Gastrocnemius medialis (tissue), 4 donors: ENCODE data around the gene AP5Z1. TPM values are rescaled to one million over a fixed set of nuclear protein-coding genes. Genes with fewer than 3 reads are reported as not detected.

Experiments
- ATAC-seq, 2 donors: fragments of 150-250 bp; one replicate each; pipeline ENCODE4 v1.9.1; 2016
- DNase-seq, 2 donors: peaks; one replicate each; pipeline ENCODE4 v3.0.0-alpha.2; 2019
- H3K27ac ChIP-seq, 4 donors: fragments of 200-600 bp; sonication (generic); 1 replicate in 1 of 4; 2 replicates in 3 of 4; pipeline ENCODE4 v1.5.1; 2016 to 2018; ENCODE audit warnings: mild to moderate bottlenecking in 2 of 4, moderate library complexity in 1 of 4
- H3K27me3 ChIP-seq, 3 donors: fragments of 200-600 bp; sonication (generic) in 2 of 3; 1 replicate in 1 of 3; 2 replicates in 2 of 3; pipeline versions ENCODE4 v1.5.1 to v1.6.0; 2016 to 2019; ENCODE audit warnings: mild to moderate bottlenecking in 1 of 3, moderate library complexity in 1 of 3
- H3K36me3 ChIP-seq, 2 donors: fragments of 200-600 bp; sonication (generic) in 1 of 2; one replicate each; pipeline ENCODE4 v1.5.1; 2017 to 2018
- H3K4me1 ChIP-seq, 2 donors: fragments of 200-600 bp; sonication (generic) in 1 of 2; one replicate each; pipeline ENCODE4 v1.5.1; 2016 to 2017; ENCODE audit warnings: mild to moderate bottlenecking in 2 of 2
- H3K4me3 ChIP-seq, 4 donors: fragments of 200-600 bp; sonication (generic) in 3 of 4; 1 replicate in 1 of 4; 2 replicates in 3 of 4; pipeline ENCODE4 v1.5.1; 2016 to 2019; ENCODE audit warnings: mild to moderate bottlenecking in 2 of 4
- H3K9me3 ChIP-seq, 3 donors: fragments of 200-600 bp; sonication (generic) in 2 of 3; 1 replicate in 1 of 3; 2 replicates in 2 of 3; pipeline ENCODE4 v1.5.1; 2016 to 2019
- POLR2A ChIP-seq, 2 donors: fragments of 450-650 bp; IDR thresholded peaks; one replicate each; pipeline ENCODE4 v1.6.1; 2017; ENCODE audit warnings: antibody characterized with exemption in 2 of 2, mild to moderate bottlenecking in 2 of 2, moderate library complexity in 2 of 2
- in situ Hi-C, 4 donors: fragments of 200-750 bp; cut with MboI; loops; one replicate each; pipeline versions ENCODE4 v1.15.0 to v1.8.0; 2017; ENCODE audit warnings: low sequenced_read_pairs in 4 of 4
- intact Hi-C: fragments of 100-400 bp; cut with DNase I; formaldehyde crosslinking; loops from one replicate; pipeline ENCODE4 v1.15.1; 2023; ENCODE audit warnings: low total_unique reads
- total RNA-seq, 4 donors: library from RNA; depleted of rRNA; stranded (reverse); fragments of >200 nt; gene quantifications; one replicate each; pipeline versions ENCODE4 v1.1.0 to v1.2.3, GENCODE V29; 2016
- TF ChIP-seq, protein P1 (sequence below), 5 experiments: fragments of 450-650 bp in 3 of 5; fragments of 200-600 bp in 2 of 5; sonication (generic) in 2 of 5; IDR thresholded peaks in 4 of 5; conservative IDR thresholded peaks in 1 of 5; 1 replicate in 4 of 5; 2 replicates in 1 of 5; pipeline ENCODE4 v1.5.1; 2016 to 2019; ENCODE audit warnings: antibody characterized with exemption in 5 of 5, mild to moderate bottlenecking in 3 of 5, moderate library complexity in 3 of 5

The AP5Z1 gene
- total RNA-seq, 4 donors from 2014 or later: 10.2 to 18.1 (median 14.6) TPM

DNA sequence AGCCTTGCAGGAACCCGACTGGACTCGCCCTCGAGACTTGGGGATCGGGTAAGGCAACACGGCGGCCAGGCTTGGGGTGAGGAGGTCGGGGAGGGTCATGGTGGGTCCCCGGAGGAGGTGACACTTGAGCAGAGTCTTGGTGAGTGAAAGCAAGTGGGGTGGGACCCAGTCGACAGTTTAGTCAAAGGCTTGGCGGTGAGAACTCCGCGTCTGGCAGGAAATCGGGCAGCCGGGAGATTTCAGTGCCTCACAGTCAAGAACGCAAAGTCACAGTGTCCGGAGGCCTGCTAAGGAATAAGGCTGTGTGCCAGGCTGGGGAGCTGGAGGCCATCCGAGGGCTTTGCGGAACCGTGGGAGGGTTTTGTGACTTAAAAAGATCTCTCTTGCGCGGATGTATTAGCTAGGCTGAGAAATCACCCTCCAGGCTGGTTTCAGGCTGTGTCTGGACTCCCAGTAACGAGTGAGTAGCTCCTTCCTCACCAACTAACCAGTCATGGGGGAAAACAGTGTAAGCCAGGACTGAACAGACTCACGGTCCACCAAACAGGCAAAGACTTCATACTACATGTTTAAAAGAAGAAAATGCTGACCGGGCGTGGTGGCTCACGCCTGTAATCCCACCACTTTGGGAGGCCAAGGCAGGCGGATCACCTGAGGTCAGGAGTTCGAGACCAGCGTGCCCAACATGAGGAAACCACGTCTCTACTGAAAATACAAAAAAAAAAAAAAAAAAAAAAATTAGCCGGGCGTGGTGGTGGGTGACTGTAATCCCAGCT lies 613 bp downstream of the AP5Z1 start:
- Histone ChIP-seq H3K9me3 (no peaks in the 10 kb centered on the region), H3K36me3 (peaks cover 0 to 13% of the 10 kb centered on the region in 2 donors), H3K27ac (peak overlapping the region; percentile 91 to 98 (median 92)), H3K4me1 (peaks cover 14 to 22% of the 10 kb centered on the region in 2 donors), H3K27me3 (no peaks in the 10 kb centered on the region), H3K4me3 (peak overlapping the region; percentile 95 to 99 (median 98))
- no peak for DNase-seq
- TF ChIP-seq, protein P1, sequence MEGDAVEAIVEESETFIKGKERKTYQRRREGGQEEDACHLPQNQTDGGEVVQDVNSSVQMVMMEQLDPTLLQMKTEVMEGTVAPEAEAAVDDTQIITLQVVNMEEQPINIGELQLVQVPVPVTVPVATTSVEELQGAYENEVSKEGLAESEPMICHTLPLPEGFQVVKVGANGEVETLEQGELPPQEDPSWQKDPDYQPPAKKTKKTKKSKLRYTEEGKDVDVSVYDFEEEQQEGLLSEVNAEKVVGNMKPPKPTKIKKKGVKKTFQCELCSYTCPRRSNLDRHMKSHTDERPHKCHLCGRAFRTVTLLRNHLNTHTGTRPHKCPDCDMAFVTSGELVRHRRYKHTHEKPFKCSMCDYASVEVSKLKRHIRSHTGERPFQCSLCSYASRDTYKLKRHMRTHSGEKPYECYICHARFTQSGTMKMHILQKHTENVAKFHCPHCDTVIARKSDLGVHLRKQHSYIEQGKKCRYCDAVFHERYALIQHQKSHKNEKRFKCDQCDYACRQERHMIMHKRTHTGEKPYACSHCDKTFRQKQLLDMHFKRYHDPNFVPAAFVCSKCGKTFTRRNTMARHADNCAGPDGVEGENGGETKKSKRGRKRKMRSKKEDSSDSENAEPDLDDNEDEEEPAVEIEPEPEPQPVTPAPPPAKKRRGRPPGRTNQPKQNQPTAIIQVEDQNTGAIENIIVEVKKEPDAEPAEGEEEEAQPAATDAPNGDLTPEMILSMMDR (IDR thresholded peaks at IDR 0.05 in 4 of 5, conservative IDR thresholded peaks at IDR 0.05 in 1 of 5): no peak
- no peak for TF ChIP-seq POLR2A (IDR thresholded peaks at IDR 0.05)
- in situ Hi-C loops: no loop called here
- peak; percentile 24 to 26 for ATAC-seq
- intact Hi-C loops: loop anchor here (1.0 to 5.0 kb wide), 3 partner anchors 31 to 135 kb away; partner anchors contain the start of gene FOXK1

DNA sequence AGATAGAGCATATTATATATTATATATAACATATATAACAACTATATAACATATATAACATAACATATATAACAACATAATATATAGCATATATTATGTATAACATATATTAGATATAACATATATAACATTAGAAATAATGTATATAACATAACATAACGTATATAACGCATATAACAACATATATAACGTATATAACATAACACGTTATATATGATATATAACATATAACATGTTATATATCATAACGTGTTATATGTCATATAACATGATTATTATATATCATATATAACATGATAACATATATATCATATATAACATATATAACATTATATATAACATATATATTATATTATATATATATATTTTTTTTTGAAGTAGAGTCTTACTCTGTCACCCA lies 3.7 kb downstream of the AP5Z1 start:
- peaks cover 14 to 19% of the 10 kb centered on the region in 2 donors for H3K4me1 ChIP-seq
- in situ Hi-C loops: no loop called here
- no peak for DNase-seq
- ATAC-seq: no peak
- no peak overlapping the region for H3K27ac ChIP-seq
- H3K36me3 ChIP-seq: peaks cover 0 to 44% of the 10 kb centered on the region in 2 donors
- intact Hi-C loops: loop anchor here (5.0 kb wide), 1 partner anchor 97 kb away; the partner anchor contains the start of gene FOXK1
- H3K27me3 ChIP-seq: no peaks in the 10 kb centered on the region
- TF ChIP-seq POLR2A (IDR thresholded peaks at IDR 0.05): no peak
- TF ChIP-seq, protein P1 (IDR thresholded peaks at IDR 0.05 in 4 of 5, conservative IDR thresholded peaks at IDR 0.05 in 1 of 5): no peak
- H3K9me3 ChIP-seq: no peaks in the 10 kb centered on the region
- H3K4me3 ChIP-seq: no peak overlapping the region

DNA sequence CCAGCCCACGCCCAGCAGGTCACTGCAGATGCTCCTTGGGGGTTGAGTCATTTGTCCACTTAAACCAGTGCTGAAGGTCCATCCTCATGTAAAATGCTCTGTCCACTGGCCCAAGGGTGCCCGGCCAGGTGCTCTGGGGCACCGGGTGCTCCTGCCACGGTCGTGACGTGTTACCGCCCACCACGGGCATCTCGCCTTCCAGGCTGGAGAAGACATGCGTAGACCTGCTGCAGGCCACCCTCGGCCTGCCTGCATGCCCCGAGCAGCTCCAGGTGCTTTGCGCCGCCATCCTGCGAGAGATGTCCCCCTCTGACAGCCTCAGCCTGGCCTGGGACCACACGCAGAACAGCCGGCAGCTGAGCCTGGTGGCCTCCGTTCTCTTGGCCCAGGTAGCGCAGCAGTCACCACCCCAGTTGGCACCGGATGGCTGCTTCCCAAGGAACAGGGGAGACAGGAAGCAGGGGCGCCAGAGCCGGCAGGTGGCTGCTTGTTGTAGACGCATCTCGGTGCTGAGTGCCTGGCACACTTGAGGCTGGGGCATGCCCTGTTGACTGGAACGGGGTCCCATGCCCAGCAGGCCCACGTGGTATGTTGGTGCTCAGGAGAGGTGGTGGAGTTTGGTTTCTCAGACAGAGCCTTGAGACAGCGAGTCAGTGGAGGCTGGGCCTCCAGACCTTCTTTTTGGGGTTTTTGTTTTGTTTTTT lies 6.1 kb downstream of the AP5Z1 start:
- intact Hi-C loops (no loop called here), in situ Hi-C loops (no loop called here)
- TF ChIP-seq, protein P1 (IDR thresholded peaks at IDR 0.05 in 4 of 5, conservative IDR thresholded peaks at IDR 0.05 in 1 of 5): no peak
- TF ChIP-seq POLR2A (IDR thresholded peaks at IDR 0.05): no peak
- Histone ChIP-seq H3K4me1 (peaks cover 4 to 5% of the 10 kb centered on the region in 2 donors), H3K27ac (no peak overlapping the region), H3K36me3 (peaks cover 0 to 65% of the 10 kb centered on the region in 2 donors), H3K4me3 (no peak overlapping the region), H3K9me3 (no peaks in the 10 kb centered on the region), H3K27me3 (no peaks in the 10 kb centered on the region)
- no peak for ATAC-seq
- DNase-seq: no peak

DNA sequence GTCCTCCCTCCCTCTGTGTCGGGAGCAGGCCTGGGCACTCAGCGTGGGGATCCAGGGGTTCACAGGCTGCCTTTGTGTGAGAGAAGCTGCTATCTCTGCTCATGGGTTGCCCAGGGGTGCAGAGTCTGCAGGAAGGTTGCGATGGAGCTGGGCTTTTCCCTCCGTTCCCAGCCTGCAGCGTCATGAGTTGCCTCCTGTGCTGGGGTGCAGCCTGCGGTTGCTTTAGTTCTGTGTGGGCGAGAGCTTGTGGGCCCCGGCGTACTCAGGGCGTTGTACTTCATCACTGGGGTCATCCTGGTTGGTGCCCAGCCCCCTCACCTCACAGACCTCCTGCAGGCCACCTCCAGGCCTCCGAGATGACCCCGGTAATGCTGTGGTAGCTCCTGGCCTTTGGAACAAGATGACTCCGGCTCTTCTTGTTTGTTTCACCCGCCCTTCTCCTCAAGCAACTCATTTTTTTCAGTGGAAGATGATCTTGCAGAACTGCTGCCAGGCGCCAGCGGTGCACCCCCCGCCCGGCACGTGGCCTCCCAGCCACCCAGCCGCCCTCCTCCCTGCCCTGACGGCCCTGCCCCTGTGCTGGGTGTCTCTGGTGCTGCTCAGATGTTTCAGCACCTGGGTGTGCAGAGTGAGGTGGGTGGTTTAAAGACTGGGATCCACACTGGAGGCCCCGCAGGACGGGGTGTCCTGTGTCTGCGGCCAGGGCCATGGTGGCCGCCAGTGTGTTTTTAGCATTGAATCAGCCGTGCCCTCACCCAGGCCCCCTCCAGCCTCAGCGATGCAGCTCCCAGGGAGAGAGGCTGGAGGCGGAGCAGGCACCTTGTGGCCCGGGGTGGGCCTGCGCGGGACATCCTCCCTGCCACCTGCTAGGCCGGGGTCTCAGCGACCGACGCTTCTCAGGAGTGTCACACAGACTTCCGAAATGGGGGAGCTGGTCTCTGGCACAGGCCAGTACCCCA lies 7.2 kb downstream of the AP5Z1 start:
- no peak overlapping the region for H3K27ac ChIP-seq
- no peak for DNase-seq
- in situ Hi-C loops: no loop called here
- peaks cover 0 to 76% of the 10 kb centered on the region in 2 donors for H3K36me3 ChIP-seq
- H3K9me3 ChIP-seq: no peaks in the 10 kb centered on the region
- intact Hi-C loops: no loop called here
- no peaks in the 10 kb centered on the region for H3K4me1 ChIP-seq
- no peak overlapping the region for H3K4me3 ChIP-seq
- ATAC-seq: no peak
- H3K27me3 ChIP-seq: no peaks in the 10 kb centered on the region
- no peak for TF ChIP-seq POLR2A (IDR thresholded peaks at IDR 0.05)
- TF ChIP-seq, protein P1 (IDR thresholded peaks at IDR 0.05 in 4 of 5, conservative IDR thresholded peaks at IDR 0.05 in 1 of 5): no peak
